NCI-H1930 (cell line): ENCODE results near the gene NMRAL1.

Experiments used
- DNase-seq, 2 experiments: peaks; one replicate each; lab custom pipeline; 2025; lab: John Stamatoyannopoulos, UW

NMRAL1 gene

DNA sequence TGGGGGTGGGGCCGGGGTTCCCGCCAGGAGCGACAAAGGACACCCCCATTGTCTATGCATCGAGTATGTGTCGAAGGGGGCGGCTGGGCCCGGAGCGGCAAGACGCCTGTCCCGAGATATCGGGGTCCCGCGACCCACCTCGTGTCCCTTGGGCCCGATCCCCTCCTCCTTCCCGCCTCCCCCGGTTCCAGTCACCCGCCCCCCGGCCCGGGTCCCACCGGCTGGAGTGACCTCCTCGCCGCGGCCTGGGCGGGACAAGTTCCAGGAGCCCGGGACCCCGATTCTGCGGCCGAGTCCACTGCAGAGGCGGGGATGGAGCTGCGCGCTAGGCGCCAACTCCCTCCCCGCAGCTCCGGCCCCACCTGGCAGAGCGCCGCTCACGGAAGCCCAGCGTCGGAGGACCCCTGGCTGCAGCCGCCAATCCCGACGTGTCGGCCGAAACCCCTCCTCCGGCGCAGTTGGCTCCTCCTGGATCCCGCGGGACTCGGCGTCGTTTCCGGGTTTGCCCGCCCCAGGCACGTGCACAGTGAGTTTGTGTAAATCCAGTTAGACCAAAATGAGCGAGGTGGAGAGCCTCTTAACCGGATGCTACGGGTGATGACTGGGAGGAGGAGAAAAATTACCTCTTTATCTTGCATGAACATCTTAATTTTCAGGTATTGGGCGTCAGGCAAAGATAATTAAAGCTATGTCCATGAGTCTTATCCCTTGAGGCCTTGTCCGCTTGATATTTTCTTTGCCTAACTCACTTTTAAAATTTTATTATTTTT is at the start of gene NMRAL1:
TSS of gene NMRAL1 (minus strand) at position 434 of the 770 bp plus-strand sequence. CDS start 493 bp downstream, outside the sequence.
- DNase-seq, result peak; percentile 96 to 97

DNA sequence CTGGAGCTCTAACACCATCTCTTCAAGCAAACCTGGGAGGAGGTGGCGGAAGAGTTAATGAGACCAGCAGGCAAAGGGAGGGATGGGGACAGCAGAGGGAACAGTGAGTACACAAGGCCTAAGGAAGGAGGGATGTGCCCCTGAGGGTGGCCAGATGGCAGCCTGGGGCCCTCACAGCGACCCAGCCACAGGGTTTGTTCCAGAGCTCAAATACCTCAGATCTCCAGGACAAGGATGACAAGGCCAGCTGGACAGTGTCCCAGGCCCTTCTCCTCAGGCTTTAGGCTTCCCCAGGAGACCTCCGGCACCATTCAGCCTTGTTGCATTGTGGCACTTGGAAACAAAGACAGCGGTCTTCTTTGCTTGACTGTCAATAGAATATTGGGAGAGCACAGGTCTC is 49.3 kb upstream of the NMRAL1 start:
- DNase-seq, result no peak

DNA sequence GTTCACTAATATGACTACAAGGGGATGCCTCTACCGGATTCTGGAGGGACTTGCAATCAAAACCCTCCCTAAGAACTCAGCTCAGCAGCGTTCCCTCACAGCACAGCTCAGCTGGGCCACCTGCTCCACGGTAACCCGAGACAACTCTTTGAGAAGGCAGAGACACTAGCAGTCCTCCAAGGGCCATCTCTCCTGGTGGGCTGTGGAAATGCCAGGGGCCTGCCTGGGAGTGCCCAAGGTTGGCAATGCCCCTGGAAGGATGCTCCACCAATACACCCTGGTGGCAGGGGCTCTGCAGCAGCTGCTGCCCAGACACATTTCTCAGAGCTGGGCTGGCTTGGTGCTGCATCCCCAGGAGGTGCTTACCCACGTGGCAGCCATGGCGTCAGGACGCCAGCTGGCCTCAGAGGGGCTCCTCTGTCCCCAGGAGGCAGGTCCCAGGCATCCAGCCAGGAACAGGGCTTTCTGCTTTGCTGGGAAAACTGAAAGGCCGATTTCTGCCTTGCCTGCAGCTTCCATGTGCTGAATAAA is 47.7 kb upstream of the NMRAL1 start:
- no peak for DNase-seq

DNA sequence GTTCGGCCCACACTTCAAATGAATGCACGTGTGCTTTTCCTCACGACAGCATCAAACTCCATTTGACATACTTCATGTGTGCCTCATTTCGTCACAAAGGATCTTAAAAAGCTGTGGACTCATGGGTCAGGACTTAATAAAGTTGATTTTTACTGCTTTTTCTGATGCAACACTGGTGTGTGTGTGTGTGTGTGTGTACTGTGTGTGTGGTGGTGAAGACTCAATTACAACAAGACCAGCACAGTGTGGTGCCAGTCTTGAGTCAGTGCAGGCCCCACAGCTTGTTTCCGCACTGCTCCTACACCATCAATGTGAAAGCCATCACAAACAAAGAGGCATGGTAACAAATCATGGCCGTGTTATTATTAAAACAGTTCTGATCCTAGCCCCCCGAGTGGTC is 46.5 kb upstream of the NMRAL1 start:
- no peak for DNase-seq

DNA sequence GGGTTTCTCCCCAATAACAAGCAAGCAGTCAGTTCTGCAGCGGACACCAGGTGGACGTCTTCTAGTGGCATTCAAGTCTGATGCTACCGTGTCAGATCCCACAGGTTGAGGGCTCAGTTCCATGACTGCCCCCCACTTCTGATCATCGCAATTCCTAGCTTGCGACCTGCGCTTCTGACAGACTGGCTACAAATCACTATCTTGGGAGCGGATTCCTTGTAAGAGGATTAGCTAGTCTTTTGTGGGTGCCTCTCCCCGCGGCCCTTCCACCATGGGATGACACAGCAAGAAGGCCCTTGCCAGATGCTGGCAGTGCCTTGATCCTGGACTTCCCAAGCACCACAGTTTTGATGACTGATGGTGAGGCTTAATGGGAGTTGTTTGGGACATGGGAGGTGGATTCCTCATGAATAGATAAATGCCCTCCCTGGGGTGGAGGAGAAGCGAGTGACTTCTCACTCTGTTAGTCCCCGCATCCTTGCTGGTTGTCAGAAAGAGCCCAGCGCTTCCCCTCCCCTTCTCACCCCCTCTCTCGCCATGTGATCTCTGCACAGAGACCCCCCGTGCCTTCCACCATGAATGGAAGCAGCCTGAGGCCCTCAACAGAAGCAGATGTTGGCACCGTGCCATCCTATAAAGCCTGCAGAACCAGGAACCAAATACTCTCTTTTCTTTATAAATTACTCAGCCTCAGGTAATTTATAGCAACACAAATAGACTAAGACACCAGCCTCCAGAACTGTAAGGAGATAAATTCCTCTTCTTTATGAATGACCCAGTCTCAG is 45.0 kb upstream of the NMRAL1 start:
- DNase-seq, result no peak

GRCh38 chr16:4517812-4518680 is 43.6 kb upstream of the NMRAL1 start:
- peak in 1 of 2 experiments; percentile 39 for DNase-seq

- DNase-seq, result no peak
Measured at GRCh38 chr16:4515611-4516233, 41.3 kb upstream of the NMRAL1 start.

GRCh38 chr16:4514606-4515005 is 40.2 kb upstream of the NMRAL1 start:
- DNase-seq, result no peak

DNA sequence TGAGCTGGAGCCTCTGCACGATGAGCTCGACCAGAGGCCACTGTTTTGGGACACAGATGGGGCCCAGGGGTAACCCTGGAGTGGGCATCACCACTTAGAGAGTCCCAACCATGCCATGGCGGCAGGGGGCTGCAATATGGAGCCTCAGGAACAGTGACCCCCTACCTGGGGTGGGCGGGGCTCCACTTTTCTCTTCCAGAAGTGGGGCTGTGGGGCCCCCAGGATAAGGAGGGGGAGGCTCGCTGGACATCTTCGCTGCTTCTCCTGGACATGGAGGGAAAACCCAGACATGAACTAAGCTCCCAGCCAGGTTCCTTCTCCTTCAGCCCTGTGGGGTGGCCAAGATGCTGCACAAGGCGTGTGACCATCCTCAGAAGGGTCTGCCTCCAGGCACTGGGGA is 39.5 kb upstream of the NMRAL1 start:
- no peak for DNase-seq

DNA sequence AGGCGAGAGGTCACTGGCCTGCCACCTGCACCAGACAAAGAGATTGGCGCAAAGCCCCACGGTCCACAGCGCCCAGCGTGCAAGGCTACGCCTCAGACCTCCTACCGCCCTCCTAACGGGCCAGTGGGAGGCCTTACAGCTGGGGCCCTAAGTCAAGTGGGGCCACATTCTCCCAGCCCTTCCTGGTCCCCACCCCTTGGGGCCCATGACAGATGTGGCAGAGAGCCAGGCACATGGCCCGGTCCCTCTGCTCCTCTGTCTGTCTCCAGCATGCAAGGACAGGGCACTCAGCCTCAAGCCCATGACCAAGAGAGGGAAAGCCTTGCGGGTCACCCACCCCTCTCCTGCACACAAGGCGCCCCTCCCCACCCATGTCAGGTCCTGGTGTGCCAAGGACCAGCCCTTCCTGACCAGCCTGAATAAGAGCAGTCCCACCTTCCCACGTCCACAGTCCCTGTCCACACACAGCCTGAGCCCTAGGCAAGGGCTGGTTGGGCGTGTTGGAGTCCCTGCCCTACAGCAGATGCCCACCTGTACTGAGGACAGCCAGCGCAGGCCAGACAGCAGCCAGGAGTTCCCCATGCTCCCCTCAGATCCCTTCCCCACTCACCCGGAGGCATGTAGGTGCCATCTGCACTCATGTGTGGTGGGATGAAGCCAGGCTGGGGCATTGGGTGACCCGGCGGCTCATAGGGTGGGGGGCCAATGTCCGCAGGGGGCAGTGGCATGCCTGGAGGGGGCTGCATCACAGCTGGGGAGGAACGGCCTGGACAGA is 38.8 kb upstream of the NMRAL1 start:
- no peak for DNase-seq

DNA sequence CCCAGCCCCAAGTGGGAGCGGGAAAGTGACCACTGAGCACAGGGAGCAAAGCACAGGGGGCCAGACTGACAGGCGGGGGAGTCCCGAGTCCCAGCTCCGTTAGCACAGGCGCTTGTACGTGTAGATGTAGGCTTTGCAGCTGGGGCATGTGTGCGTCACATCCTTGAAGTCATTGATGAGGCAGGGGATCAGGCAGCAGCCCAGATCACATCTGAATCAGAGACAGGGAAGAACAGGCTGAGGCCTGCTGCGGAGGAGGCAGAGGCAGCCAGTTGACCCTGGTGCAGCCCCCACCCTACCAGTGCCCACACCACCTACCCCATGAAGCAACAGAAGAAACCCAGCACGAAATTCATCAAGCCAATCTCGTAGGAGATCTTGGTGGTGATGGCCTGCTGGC is 38.0 kb upstream of the NMRAL1 start:
- no peak for DNase-seq

DNA sequence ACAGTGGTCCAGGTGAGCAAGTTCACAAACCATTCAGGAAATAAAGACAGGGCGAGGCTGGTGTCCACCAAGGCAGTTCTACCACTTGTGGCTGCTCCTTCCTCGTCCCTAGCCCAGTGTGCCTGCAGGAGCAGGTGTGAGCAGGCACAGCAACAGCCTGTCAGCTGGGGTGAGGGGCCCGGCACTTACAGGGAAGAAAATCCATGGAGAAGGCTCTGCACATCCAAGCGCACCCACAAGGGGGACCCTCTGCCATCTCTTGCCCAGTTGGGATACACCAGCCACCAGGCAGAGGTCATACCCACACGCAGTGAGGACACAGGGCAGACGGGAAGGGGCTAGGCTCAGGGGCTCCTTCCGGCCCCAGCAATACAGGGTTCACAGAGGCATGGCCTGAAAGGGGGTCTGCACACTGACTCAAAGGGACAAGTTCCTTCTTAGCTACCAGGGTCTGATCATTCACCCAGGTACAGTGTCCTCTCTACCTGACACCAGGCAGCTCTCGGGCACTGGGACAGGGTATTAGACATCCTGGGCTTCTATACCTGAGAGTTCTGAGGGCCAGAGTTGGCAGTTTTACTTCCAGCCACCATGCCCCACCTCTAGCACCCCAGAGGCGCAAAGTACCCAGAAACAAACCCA is 37.1 kb upstream of the NMRAL1 start:
- peak; percentile 13 to 46 for DNase-seq

GRCh38 chr16:4510747-4511426 is 36.5 kb upstream of the NMRAL1 start:
- DNase-seq, result no peak

GRCh38 chr16:4510131-4510530 is 35.7 kb upstream of the NMRAL1 start:
- DNase-seq, result no peak

GRCh38 chr16:4509420-4509819 is 35.0 kb upstream of the NMRAL1 start:
- DNase-seq, result no peak

GRCh38 chr16:4508806-4509205 is 34.4 kb upstream of the NMRAL1 start:
- DNase-seq, result no peak

DNA sequence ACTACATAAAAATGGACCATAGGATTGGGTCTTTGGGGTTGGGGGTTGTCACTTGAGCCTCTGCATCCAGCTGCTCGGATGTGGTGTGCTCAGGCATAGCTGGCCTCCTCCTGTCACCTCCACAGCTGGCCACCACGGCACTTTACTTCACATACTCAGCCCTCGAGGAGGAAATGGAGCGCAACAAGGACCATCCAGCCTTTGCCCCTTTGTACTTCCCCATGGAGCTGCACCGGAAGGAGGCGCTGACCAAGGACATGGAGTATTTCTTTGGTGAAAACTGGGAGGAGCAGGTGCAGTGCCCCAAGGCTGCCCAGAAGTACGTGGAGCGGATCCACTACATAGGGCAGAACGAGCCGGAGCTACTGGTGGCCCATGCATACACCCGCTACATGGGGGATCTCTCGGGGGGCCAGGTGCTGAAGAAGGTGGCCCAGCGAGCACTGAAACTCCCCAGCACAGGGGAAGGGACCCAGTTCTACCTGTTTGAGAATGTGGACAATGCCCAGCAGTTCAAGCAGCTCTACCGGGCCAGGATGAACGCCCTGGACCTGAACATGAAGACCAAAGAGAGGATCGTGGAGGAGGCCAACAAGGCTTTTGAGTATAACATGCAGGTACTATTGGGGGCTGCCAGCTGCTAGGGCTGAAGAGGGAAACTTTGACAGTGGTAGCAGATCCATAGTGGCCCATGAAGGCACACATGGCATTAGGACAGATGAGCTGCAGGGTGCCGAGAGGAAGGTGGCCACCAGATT is 33.3 kb upstream of the NMRAL1 start:
- no peak for DNase-seq

- peak; percentile 33 to 66 for DNase-seq
Measured at GRCh38 chr16:4506450-4506849, 32.0 kb upstream of the NMRAL1 start.
